GM12892 (cell line): ENCODE data around the gene CFAP299.

Experiments
- POLR2A ChIP-seq: IDR thresholded peaks from 2 replicates; pipeline ENCODE4 v1.6.1; 2011; ENCODE audit warnings: low read depth, low read length, control low read depth
- POLR2AphosphoS5 ChIP-seq: IDR thresholded peaks from 2 replicates; pipeline ENCODE4 v1.6.1; 2011; ENCODE audit warnings: low read depth, low read length, control low read depth
- TAF1 ChIP-seq: IDR thresholded peaks from 2 replicates; pipeline ENCODE4 v1.6.1; 2011; ENCODE audit warnings: low read depth, mild to moderate bottlenecking, control low read depth, low read length, borderline replicate concordance

DNA sequence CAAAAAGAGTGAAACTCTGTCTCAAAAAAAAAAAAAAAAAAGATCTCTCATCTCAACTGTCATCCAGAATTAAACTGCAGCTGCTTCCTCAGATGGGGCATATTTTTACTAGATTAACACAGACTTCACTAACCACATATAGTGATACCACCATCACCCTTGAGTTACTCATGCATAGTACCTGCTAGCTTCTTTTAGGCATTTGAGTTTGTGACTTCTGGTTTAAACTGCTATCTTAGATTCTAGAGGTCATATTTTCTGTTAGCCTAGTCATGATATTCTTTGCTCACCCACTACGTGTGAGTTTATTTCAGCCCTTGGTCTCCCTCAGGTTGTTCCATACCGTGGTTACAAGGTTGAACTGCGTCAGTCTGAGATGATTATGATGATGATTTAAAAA lies 540.1 kb downstream of the CFAP299 start:
- TF ChIP-seq POLR2AphosphoS5 = no peak
- TF ChIP-seq POLR2A = no peak
- no peak for TF ChIP-seq TAF1
